Tibial nerve (tissue), 4 donors: ENCODE results near the gene RAB40C. TPM values are rescaled to one million over a fixed set of nuclear protein-coding genes. Genes with fewer than 3 reads are reported as not detected.
A peak's percentile ranks its signal among the peaks of the same experiment; 100 is the strongest.

Experiments used
- DNase-seq, 2 donors: peaks; one replicate each; pipeline ENCODE4 v3.0.0-alpha.2; 2019; ENCODE audit warnings: low spot score in 2 of 2
- H3K27ac ChIP-seq, 4 donors: fragments of 200-600 bp; sonication (generic) in 3 of 4; one replicate each; pipeline ENCODE4 v1.5.1; 2017 to 2019; ENCODE audit warnings: mild to moderate bottlenecking in 1 of 4
- H3K27me3 ChIP-seq, 2 donors: fragments of 200-600 bp; sonication (generic) in 1 of 2; one replicate each; pipeline versions ENCODE4 v1.5.1 to v1.6.0; 2017 to 2019
- H3K36me3 ChIP-seq, 3 donors: fragments of 200-600 bp; sonication (generic); one replicate each; pipeline ENCODE4 v1.5.1; 2018 to 2019
- H3K4me1 ChIP-seq, 4 donors: fragments of 200-600 bp; sonication (generic) in 3 of 4; one replicate each; pipeline ENCODE4 v1.5.1; 2017 to 2019
- H3K4me3 ChIP-seq, 4 donors: fragments of 200-600 bp; sonication (generic) in 3 of 4; one replicate each; pipeline ENCODE4 v1.5.1; 2017 to 2019; ENCODE audit warnings: mild to moderate bottlenecking in 1 of 4, moderate library complexity in 1 of 4
- H3K9me3 ChIP-seq, 4 donors: fragments of 200-600 bp; sonication (generic) in 3 of 4; one replicate each; pipeline ENCODE4 v1.5.1; 2017 to 2019
- CTCF ChIP-seq, 5 experiments: fragments of 200-600 bp in 3 of 5; fragments of 450-650 bp in 2 of 5; sonication (generic) in 3 of 5; IDR thresholded peaks; one replicate each; pipeline ENCODE4 v1.5.1; 2016 to 2019; ENCODE audit warnings: antibody characterized with exemption in 5 of 5, mild to moderate bottlenecking in 3 of 5, moderate library complexity in 2 of 5
- EP300 ChIP-seq, 2 donors: sonication (generic); formaldehyde crosslinking; IDR thresholded peaks; one replicate each; pipeline ENCODE4 v1.6.1; 2017; ENCODE audit warnings: antibody characterized with exemption in 2 of 2, mild to moderate bottlenecking in 1 of 2
- POLR2A ChIP-seq, 2 donors: fragments of 450-650 bp; IDR thresholded peaks; one replicate each; pipeline ENCODE4 v1.6.1; 2017; ENCODE audit warnings: antibody characterized with exemption in 2 of 2, mild to moderate bottlenecking in 2 of 2, moderate library complexity in 2 of 2
- WGBS, 2 donors: methylation state at CpG; one replicate each; pipeline ENCODE4 v1.1.5; 2018; 5-methylcytosine and 5-hydroxymethylcytosine counted together
- total RNA-seq, 4 donors: library from RNA; depleted of rRNA; stranded (reverse); fragments of >200 nt; gene quantifications; one replicate each; pipeline ENCODE4 v1.1.0, GENCODE V29; 2016

RAB40C gene
- total RNA-seq, 4 donors from 2014 or later: 21.1 to 30.6 (median 27.5) TPM

- peaks cover 0 to 70% (median 0%) of the 10 kb centered on the region in 3 donors for H3K36me3 ChIP-seq
- WGBS, 2 donors: 62 to 78% methylated on average over 9 to 18 of the region's 21 CpGs
- TF ChIP-seq CTCF (IDR thresholded peaks at IDR 0.05) (no peak), EP300 (IDR thresholded peaks at IDR 0.05) (no peak), POLR2A (IDR thresholded peaks at IDR 0.05) (no peak)
These were observed 13.6 kb upstream of the RAB40C start for GRCh38 chr16:576197-576822.

GRCh38 chr16:576823-577201 is 13.1 kb upstream of the RAB40C start:
- H3K4me1 ChIP-seq: peaks cover 0 to 16% (median 0%) of the 10 kb centered on the region in 4 donors
- H3K27ac ChIP-seq: no peak overlapping the region
- TF ChIP-seq CTCF (IDR thresholded peaks at IDR 0.05) (no peak), EP300 (IDR thresholded peaks at IDR 0.05) (no peak), POLR2A (IDR thresholded peaks at IDR 0.05) (no peak)
- no peak overlapping the region for H3K4me3 ChIP-seq
- no peaks in the 10 kb centered on the region for H3K9me3 ChIP-seq
- DNase-seq: no peak
- H3K27me3 ChIP-seq: no peaks in the 10 kb centered on the region
- H3K36me3 ChIP-seq: peaks cover 0 to 74% (median 0%) of the 10 kb centered on the region in 3 donors
- WGBS, 2 donors: 57 to 68% methylated on average over 7 to 8 of the region's 8 CpGs

More at GRCh38 chr16:576197-576822, 13.6 kb upstream of the RAB40C start:
- H3K9me3 ChIP-seq: no peaks in the 10 kb centered on the region
- H3K27ac ChIP-seq: no peak overlapping the region
- no peaks in the 10 kb centered on the region for H3K27me3 ChIP-seq
- H3K4me3 ChIP-seq: no peak overlapping the region
- peaks cover 0 to 19% (median 0%) of the 10 kb centered on the region in 4 donors for H3K4me1 ChIP-seq
- no peak for DNase-seq

GRCh38 chr16:577796-578195 is 12.1 kb upstream of the RAB40C start:
- no peak overlapping the region for H3K27ac ChIP-seq
- no peak for DNase-seq
- TF ChIP-seq EP300 (IDR thresholded peaks at IDR 0.05) (no peak), POLR2A (IDR thresholded peaks at IDR 0.05) (no peak), CTCF (IDR thresholded peaks at IDR 0.05) (no peak)
- H3K27me3 ChIP-seq: no peaks in the 10 kb centered on the region
- peaks cover 0 to 78% (median 0%) of the 10 kb centered on the region in 3 donors for H3K36me3 ChIP-seq
- H3K4me1 ChIP-seq: peaks cover 0 to 13% (median 0%) of the 10 kb centered on the region in 4 donors
- no peak overlapping the region for H3K4me3 ChIP-seq
- H3K9me3 ChIP-seq: no peaks in the 10 kb centered on the region
- WGBS, 2 donors: 89 to 91% methylated on average over 11 to 13 of the region's 13 CpGs

DNA sequence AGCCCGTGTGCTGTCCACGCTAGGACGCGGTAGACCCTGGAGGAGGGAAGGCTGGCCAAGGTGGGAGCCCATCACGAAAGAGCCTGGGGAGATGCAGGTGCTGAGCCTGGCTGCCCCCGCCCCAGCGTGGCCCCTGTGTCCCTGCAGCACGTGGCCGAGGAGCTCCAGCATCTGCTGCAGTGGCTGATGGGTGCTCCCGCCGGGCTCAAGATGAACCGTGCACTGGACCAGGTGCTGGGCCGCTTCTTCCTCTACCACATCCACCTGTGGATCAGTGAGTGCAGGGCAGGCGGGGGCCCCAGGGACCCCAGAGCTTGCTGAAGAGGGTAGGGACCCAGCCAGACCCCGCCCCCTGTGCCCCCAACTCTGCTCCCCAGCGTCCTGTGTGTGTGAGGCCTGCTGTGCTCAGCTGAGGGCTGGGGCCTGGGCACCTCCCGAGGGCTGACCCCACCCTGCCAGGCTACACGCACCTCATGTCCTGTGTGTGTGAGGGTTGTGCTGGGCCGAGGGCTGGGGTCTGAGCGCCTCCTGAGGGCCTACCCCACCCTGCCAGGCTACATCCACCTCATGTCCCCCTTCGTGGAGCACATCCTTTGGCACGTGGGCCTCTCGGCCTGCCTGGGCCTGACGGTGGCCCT is 11.5 kb upstream of the RAB40C start:
- H3K9me3 ChIP-seq: no peaks in the 10 kb centered on the region
- no peak for TF ChIP-seq EP300 (IDR thresholded peaks at IDR 0.05)
- H3K4me1 ChIP-seq: peaks cover 0 to 14% (median 0%) of the 10 kb centered on the region in 4 donors
- H3K27me3 ChIP-seq: no peaks in the 10 kb centered on the region
- no peak for DNase-seq
- H3K4me3 ChIP-seq: no peak overlapping the region
- no peak overlapping the region for H3K27ac ChIP-seq
- peaks cover 0 to 78% (median 0%) of the 10 kb centered on the region in 3 donors for H3K36me3 ChIP-seq
- WGBS, 2 donors: 82 to 84% methylated on average over 17 to 21 of the region's 24 CpGs

DNA sequence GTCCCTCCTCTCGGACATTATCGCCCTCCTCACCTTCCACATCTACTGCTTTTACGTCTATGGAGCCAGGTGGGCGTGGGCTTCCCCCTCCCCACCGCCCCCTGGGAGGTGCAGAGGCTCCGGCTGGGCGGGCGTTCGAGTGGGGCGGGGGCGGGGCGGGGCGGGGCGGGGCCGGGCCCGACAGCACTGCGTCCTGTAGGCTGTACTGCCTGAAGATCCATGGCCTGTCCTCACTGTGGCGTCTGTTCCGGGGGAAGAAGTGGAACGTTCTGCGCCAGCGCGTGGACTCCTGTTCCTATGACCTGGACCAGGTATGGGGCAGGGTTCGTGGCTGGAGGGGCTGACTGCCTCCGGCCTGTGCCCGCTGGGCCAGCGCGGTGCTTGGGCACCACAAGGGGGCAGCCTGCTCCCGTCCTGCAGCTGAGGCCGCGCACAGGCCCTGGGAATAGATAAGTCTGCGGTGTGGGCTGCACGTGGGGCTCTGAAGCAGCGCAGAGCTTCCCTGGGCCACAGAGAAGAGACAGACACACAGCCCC is 10.9 kb upstream of the RAB40C start:
- no peak overlapping the region for H3K27ac ChIP-seq
- DNase-seq: peak; percentile 43 to 51
- H3K9me3 ChIP-seq: no peaks in the 10 kb centered on the region
- H3K27me3 ChIP-seq: no peaks in the 10 kb centered on the region
- peak; percentile 63 to 79 (median 77) for TF ChIP-seq CTCF (IDR thresholded peaks at IDR 0.05)
- no peak for TF ChIP-seq POLR2A (IDR thresholded peaks at IDR 0.05)
- WGBS, 2 donors: 24 to 28% methylated on average over 12 to 15 of the region's 34 CpGs
- peak overlapping the region in 1 of 4 donors; percentile 17 for H3K4me3 ChIP-seq
- H3K4me1 ChIP-seq: peaks cover 0 to 17% (median 0%) of the 10 kb centered on the region in 4 donors
- H3K36me3 ChIP-seq: peaks cover 0 to 76% (median 0%) of the 10 kb centered on the region in 3 donors
